GM23338 (cell line): ENCODE data around the gene ZNF592. TPM values are rescaled to one million over a fixed set of nuclear protein-coding genes. Genes with fewer than 3 reads are reported as not detected.

Experiments
- ATAC-seq: fragments of 200-7000 bp; cut with Tn5 transposase; 3 replicates; pipeline ENCODE4 v1.9.1; 2020
- DNase-seq: peaks from one replicate; pipeline ENCODE4 v3.0.0-alpha.2; 2015; ENCODE audit warnings: low spot score
- H2AFZ ChIP-seq: fragments of 200-600 bp; sonication (generic); 2 replicates; pipeline ENCODE4 v1.8.0; 2016; ENCODE audit warnings: antibody characterized with exemption, mild to moderate bottlenecking, moderate library complexity
- H3F3A ChIP-seq: fragments of 200-600 bp; sonication (generic); replicated peaks from 2 replicates; pipeline ENCODE4 v1.8.0; 2017; ENCODE audit warnings: antibody characterized with exemption, mixed run types, low read depth
- H3K27ac ChIP-seq: fragments of 200-600 bp; sonication (generic); 2 replicates; pipeline ENCODE4 v1.6.1; 2016; ENCODE audit warnings: low read depth
- H3K27me3 ChIP-seq: fragments of 200-600 bp; sonication (generic); 2 replicates; pipeline ENCODE4 v1.8.0; 2016; ENCODE audit warnings: mild to moderate bottlenecking, mixed run types, moderate library complexity; ENCODE audit not compliant: insufficient read depth
- H3K36me3 ChIP-seq: fragments of 200-600 bp; sonication (generic); 2 replicates; pipeline ENCODE4 v1.8.0; 2016; ENCODE audit warnings: mild to moderate bottlenecking; ENCODE audit not compliant: insufficient read depth
- H3K4me1 ChIP-seq: fragments of 200-600 bp; sonication (generic); 2 replicates; pipeline ENCODE4 v1.8.0; 2016; ENCODE audit warnings: mild to moderate bottlenecking, moderate library complexity; ENCODE audit not compliant: insufficient read depth
- H3K4me2 ChIP-seq: fragments of 200-600 bp; sonication (generic); 2 replicates; pipeline ENCODE4 v1.7.1; 2017; ENCODE audit warnings: mixed run types
- H3K4me3 ChIP-seq: fragments of 200-600 bp; sonication (generic); 2 replicates; pipeline ENCODE4 v1.6.1; 2016; ENCODE audit warnings: mixed run types
- H3K79me2 ChIP-seq: fragments of 200-600 bp; sonication (generic); replicated peaks from 2 replicates; pipeline ENCODE4 v1.8.0; 2017; ENCODE audit warnings: mild to moderate bottlenecking; ENCODE audit not compliant: insufficient read depth
- H3K9me2 ChIP-seq: fragments of 200-600 bp; sonication (generic); 2 replicates; pipeline ENCODE4 v1.8.0; 2017; ENCODE audit not compliant: insufficient read depth
- H4K20me1 ChIP-seq: fragments of 200-600 bp; sonication (generic); replicated peaks from 2 replicates; pipeline ENCODE4 v1.8.0; 2017; ENCODE audit warnings: mild to moderate bottlenecking; ENCODE audit not compliant: insufficient read depth
- H3K27ac Mint-ChIP-seq: 2 replicates; pipeline ENCODE4 v1.8.0; 2020; ENCODE audit warnings: inconsistent platforms, mild to moderate bottlenecking, moderate library complexity, mixed read lengths
- H3K27me3 Mint-ChIP-seq: 3 replicates; pipeline ENCODE4 v1.8.0; 2022; ENCODE audit warnings: low read depth, mild to moderate bottlenecking, moderate library complexity, mixed read lengths, inconsistent platforms; ENCODE audit not compliant: insufficient read depth, poor library complexity
- H3K36me3 Mint-ChIP-seq: 3 replicates; pipeline ENCODE4 v1.8.0; 2021; ENCODE audit warnings: low read depth, mild to moderate bottlenecking, inconsistent platforms, moderate library complexity, mixed read lengths
- H3K4me1 Mint-ChIP-seq: 3 replicates; pipeline ENCODE4 v1.8.0; 2020; ENCODE audit warnings: mild to moderate bottlenecking, inconsistent platforms, mixed read lengths
- H3K4me3 Mint-ChIP-seq: 3 replicates; pipeline ENCODE4 v1.8.0; 2021; ENCODE audit warnings: moderate library complexity, mild to moderate bottlenecking, inconsistent platforms, mixed read lengths
- H3K9me3 Mint-ChIP-seq: 3 replicates; pipeline ENCODE4 v1.8.0; 2020; ENCODE audit warnings: moderate library complexity, mild to moderate bottlenecking, inconsistent platforms, mixed read lengths
- CREB1 ChIP-seq: fragments of 250-450 bp; sonication (Bioruptor Pico); IDR thresholded peaks from 2 replicates; pipeline ENCODE4 v1.5.0; 2020; ENCODE audit warnings: low read depth, mild to moderate bottlenecking, moderate library complexity
- CTCF ChIP-seq, 2 experiments: fragments of 200-600 bp in 1 of 2; sonication (generic) in 1 of 2; conservative IDR thresholded peaks; 2 replicates each; pipeline versions ENCODE4 v1.5.1 to v1.6.1; 2016 to 2017; ENCODE audit warnings: antibody characterized with exemption in 2 of 2, low read depth in 2 of 2, mild to moderate bottlenecking in 2 of 2, moderate library complexity in 1 of 2
- ETS1 ChIP-seq: IDR thresholded peaks from 2 replicates; pipeline ENCODE4 v1.6.1; 2016; ENCODE audit warnings: antibody characterized with exemption
- EZH2 ChIP-seq: fragments of 200-600 bp; sonication (generic); IDR thresholded peaks from one replicate; pipeline ENCODE4 v1.8.0; 2017; ENCODE audit warnings: antibody characterized with exemption, mild to moderate bottlenecking, low read depth; ENCODE audit not compliant: unreplicated experiment
- EZH2phosphoT487 ChIP-seq: fragments of 200-600 bp; sonication (generic); IDR thresholded peaks from one replicate; pipeline ENCODE4 v1.8.1; 2018; ENCODE audit warnings: antibody characterized with exemption; ENCODE audit not compliant: unreplicated experiment
- JUNB ChIP-seq: IDR thresholded peaks from one replicate; pipeline ENCODE4 v1.6.1; 2016; ENCODE audit warnings: antibody characterized with exemption; ENCODE audit not compliant: unreplicated experiment
- NANOG ChIP-seq: IDR thresholded peaks from 2 replicates; pipeline ENCODE4 v1.6.1; 2016; ENCODE audit warnings: antibody characterized with exemption, borderline replicate concordance
- POLR2AphosphoS5 ChIP-seq: IDR thresholded peaks from 2 replicates; pipeline ENCODE4 v1.6.1; 2016; ENCODE audit warnings: antibody characterized with exemption, low read depth
- REST ChIP-seq: IDR thresholded peaks from one replicate; pipeline ENCODE4 v1.6.1; 2018; ENCODE audit warnings: antibody characterized with exemption; ENCODE audit not compliant: unreplicated experiment
- STAT1 ChIP-seq: IDR thresholded peaks from one replicate; pipeline ENCODE4 v1.6.1; 2016; ENCODE audit warnings: antibody characterized with exemption; ENCODE audit not compliant: unreplicated experiment
- ZNF114 ChIP-seq: fragments of 250-450 bp; sonication (Bioruptor Pico); IDR thresholded peaks from 2 replicates; pipeline ENCODE4 v1.5.0; 2020; ENCODE audit warnings: mild to moderate bottlenecking, moderate library complexity
- ZNF331 ChIP-seq: fragments of 250-450 bp; sonication (Bioruptor Pico); IDR thresholded peaks from 2 replicates; pipeline ENCODE4 v1.5.0; 2020; ENCODE audit warnings: low read depth, mild to moderate bottlenecking, moderate library complexity
- polyA plus RNA-seq: library from polyadenylated mRNA; unstranded; fragments of >200 nt; fragmentation: Nextera tagmentation; extraction: Ambion mirVana; gene quantifications from 2 replicates; pipeline ENCODE4 v1.2.1, GENCODE V29; 2016
- total RNA-seq: library from RNA; depleted of rRNA; stranded (reverse); fragments of >200 nt; shearing (Covaris generic); gene quantifications from 2 replicates; pipeline ENCODE4 v1.2.3, GENCODE V29; 2014

The ZNF592 gene
- total and polyA plus RNA-seq, 2 experiments from 2014 or later, result 4.4 to 21.4 TPM

GRCh38 chr15:84747416-84748273, 747 bp upstream of the ZNF592 start:
- Histone ChIP-seq H3F3A (peaks cover 30% of the 10 kb centered on the region), H3K36me3 (no peaks in the 10 kb centered on the region), H3K4me1 (peaks cover 25% of the 10 kb centered on the region), H3K4me2 (peak overlapping the region; percentile 92), H2AFZ (peak overlapping the region; percentile 93), H3K27ac (peak overlapping the region; percentile 99), H3K27me3 (no peaks in the 10 kb centered on the region), H4K20me1 (peaks cover 9% of the 10 kb centered on the region; the same call in 1 of the 2 replicates), H3K9me2 (no peaks in the 10 kb centered on the region), H3K79me2 (peaks cover 41% of the 10 kb centered on the region), H3K4me3 (peak overlapping the region; percentile 89)
- peak; percentile 33; the same call in 1 of the 2 replicates for TF ChIP-seq CREB1 (CRISPR knock-in tag)
- no peak for TF ChIP-seq STAT1
- peak; percentile 25; the same call in 1 of the 2 replicates for TF ChIP-seq POLR2AphosphoS5
- no peak for TF ChIP-seq EZH2phosphoT487
- Mint-ChIP-seq H3K9me3 (no peaks in the 10 kb centered on the region), H3K4me1 (peaks cover 41% of the 10 kb centered on the region), H3K27ac (peak overlapping the region; percentile 96), H3K4me3 (peak overlapping the region; percentile 88), H3K27me3 (peaks cover 3% of the 10 kb centered on the region), H3K36me3 (no peaks in the 10 kb centered on the region)
- peak; percentile 79 for ATAC-seq
- DNase-seq, result peak; percentile 80

- ATAC-seq, result peak; percentile 3
- peaks cover 58% of the 10 kb centered on the region for H3K79me2 ChIP-seq
- TF ChIP-seq STAT1, result no peak
- no peak for TF ChIP-seq ZNF331 (CRISPR knock-in tag)
- TF ChIP-seq ZNF114 (CRISPR knock-in tag), result no peak
- no peak for TF ChIP-seq EZH2phosphoT487
- TF ChIP-seq EZH2, result no peak
- TF ChIP-seq ETS1, result no peak
- no peak for TF ChIP-seq REST
- TF ChIP-seq NANOG, result no peak
- TF ChIP-seq CTCF (conservative IDR thresholded peaks at IDR 0.05; ENCODE audit: low read depth in 2 of 2), result no peak
- no peak for TF ChIP-seq CREB1 (CRISPR knock-in tag)
- no peak for TF ChIP-seq JUNB
These were observed 959 bp downstream of the ZNF592 start for GRCh38 chr15:84749111-84749991.

More at GRCh38 chr15:84749111-84749991, 959 bp downstream of the ZNF592 start:
- Histone ChIP-seq H4K20me1 (peaks cover 6% of the 10 kb centered on the region; the same call in 1 of the 2 replicates), H3F3A (peaks cover 30% of the 10 kb centered on the region), H3K4me2 (peak overlapping the region; percentile 82), H2AFZ (peak overlapping the region; percentile 85; the same call in 1 of the 2 replicates), H3K9me2 (no peaks in the 10 kb centered on the region), H3K4me3 (peak overlapping the region; percentile 94), H3K36me3 (no peaks in the 10 kb centered on the region), H3K27me3 (no peaks in the 10 kb centered on the region), H3K4me1 (peaks cover 25% of the 10 kb centered on the region), H3K27ac (0 out of 2 replicates have a peak overlapping the region, but pooled peaks have one; percentile 17)
- Mint-ChIP-seq H3K4me1 (peaks cover 41% of the 10 kb centered on the region), H3K9me3 (no peaks in the 10 kb centered on the region), H3K36me3 (peaks cover 3% of the 10 kb centered on the region; the same call in 1 of the 3 replicates), H3K27ac (peak overlapping the region; percentile 90), H3K4me3 (peak overlapping the region; percentile 94), H3K27me3 (peaks cover 3% of the 10 kb centered on the region)
- peak; percentile 49 for DNase-seq
